CD4-positive, alpha-beta T cell (primary cell): ENCODE results near the gene ZCWPW1. TPM values are rescaled to one million over a fixed set of nuclear protein-coding genes. Genes with fewer than 3 reads are reported as not detected.

ENCODE experiments used
- ATAC-seq: fragments of 200-7000 bp; cut with Tn5 transposase; one replicate; pipeline ENCODE4 v1.10.0; 2022; ENCODE audit warnings: mild to moderate bottlenecking; ENCODE audit not compliant: poor library complexity
- CTCF ChIA-PET: fragments of 350-600 bp; sonication (Branson Sonifier 250); formaldehyde crosslinking; loops from one replicate; lab custom pipeline; 2021; ENCODE audit warnings: antibody characterized with exemption, inconsistent platforms; lab: Charles Lee
- POLR2A ChIA-PET: fragments of 350-600 bp; sonication (Branson Sonifier 250); formaldehyde crosslinking; loops from one replicate; lab custom pipeline; 2021; ENCODE audit warnings: antibody characterized with exemption, inconsistent platforms; lab: Charles Lee
- DNase-seq, 14 experiments: peaks; one replicate each; pipeline ENCODE4 v3.0.0-alpha.2; 2013 to 2020; ENCODE audit warnings: mixed read lengths in 2 of 14
- H3K27ac ChIP-seq, 2 donors: one replicate each; pipeline versions ENCODE4 v1.5.1 to v1.7.0; 2013; ENCODE audit warnings: low read length in 2 of 2, low read depth in 1 of 2, mild to moderate bottlenecking in 1 of 2
- H3K27me3 ChIP-seq, 2 experiments: 1 replicate in 1 of 2; 2 replicates in 1 of 2; pipeline versions ENCODE4 v1.6.1 to v1.7.0; 2013; ENCODE audit warnings: low read length in 2 of 2, control low read depth in 1 of 2, mild to moderate bottlenecking in 1 of 2, moderate library complexity in 1 of 2; ENCODE audit not compliant: insufficient read depth in 2 of 2, control insufficient read depth in 1 of 2
- H3K36me3 ChIP-seq: one replicate; pipeline ENCODE4 v1.6.1; 2013; ENCODE audit warnings: low read length, control low read depth; ENCODE audit not compliant: insufficient read depth
- H3K4me1 ChIP-seq: one replicate; pipeline ENCODE4 v1.6.1; 2013; ENCODE audit warnings: low read length, control low read depth; ENCODE audit not compliant: insufficient read depth
- H3K4me3 ChIP-seq: one replicate; pipeline ENCODE4 v1.5.1; 2013; ENCODE audit warnings: mild to moderate bottlenecking, low read length, moderate library complexity
- H3K9me3 ChIP-seq, 2 experiments: 1 replicate in 1 of 2; 2 replicates in 1 of 2; pipeline versions ENCODE4 v1.6.1 to v1.7.0; 2013; ENCODE audit warnings: low read length in 2 of 2, mild to moderate bottlenecking in 2 of 2, control low read depth in 1 of 2, moderate library complexity in 1 of 2; ENCODE audit not compliant: control insufficient read depth in 1 of 2, insufficient read depth in 1 of 2
- H3K27ac Mint-ChIP-seq: one replicate; pipeline ENCODE4 v1.8.0; 2020; ENCODE audit warnings: mixed read lengths
- H3K27me3 Mint-ChIP-seq: one replicate; pipeline ENCODE4 v1.8.0; 2021; ENCODE audit warnings: mixed read lengths
- H3K36me3 Mint-ChIP-seq: one replicate; pipeline ENCODE4 v1.8.0; 2021; ENCODE audit warnings: low read depth, mixed read lengths
- H3K4me1 Mint-ChIP-seq: one replicate; pipeline ENCODE4 v1.8.0; 2021; ENCODE audit warnings: low read depth, mixed read lengths
- H3K4me3 Mint-ChIP-seq: one replicate; pipeline ENCODE4 v1.8.0; 2020; ENCODE audit warnings: mild to moderate bottlenecking, mixed read lengths
- H3K9me3 Mint-ChIP-seq: one replicate; pipeline ENCODE4 v1.8.0; 2020; ENCODE audit warnings: mixed read lengths
- intact Hi-C, 2 experiments: fragments of 100-400 bp; cut with DNase I in 1 of 2; cut with micrococcal nuclease in 1 of 2; formaldehyde crosslinking; loops; one replicate each; pipeline versions ENCODE4 v1.15.1 to v1.9.0; 2023 to 2025; cut with DNase I, micrococcal nuclease
- total RNA-seq, 174 experiments: library from RNA in 2 of 174; stranded (reverse) in 2 of 174; gene quantifications; one replicate each; pipeline ENCODE4 v1.2.3 and lab custom pipeline; 2021 to 2026
- TF ChIP-seq, protein P1 (sequence below): fragments of 200-600 bp; IDR thresholded peaks from one replicate; pipeline ENCODE4 v1.8.0; 2022; ENCODE audit warnings: antibody characterized with exemption, mild to moderate bottlenecking

ZCWPW1 gene
- total RNA-seq, 2 experiments from 2014 or later: 4.4 to 6.5 TPM

DNA sequence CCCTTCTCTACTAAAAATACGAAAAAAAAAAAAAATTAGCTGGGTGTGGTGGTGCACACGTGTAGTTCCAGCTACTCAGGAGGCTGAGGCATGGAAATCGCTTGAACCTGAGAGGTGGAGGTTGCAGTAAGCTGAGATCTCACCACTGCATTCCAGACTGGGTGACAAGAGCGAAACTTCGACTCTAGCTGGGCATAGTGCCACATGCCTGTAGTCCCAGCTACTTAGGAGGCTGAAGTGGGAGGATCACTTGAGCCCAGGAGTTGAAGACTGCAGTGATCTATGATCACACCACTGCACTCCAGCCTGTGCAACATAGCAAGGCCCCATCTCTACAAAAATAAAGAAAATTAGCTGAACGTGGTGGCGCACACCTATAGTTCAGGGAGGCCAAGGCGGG is 36.8 kb upstream of the ZCWPW1 start:
- H3K9me3 ChIP-seq: no peaks in the 10 kb centered on the region
- no peak overlapping the region for H3K27ac Mint-ChIP-seq
- H3K9me3 Mint-ChIP-seq: no peaks in the 10 kb centered on the region
- DNase-seq: no peak
- ChIA-PET CTCF (interaction anchor here (0.7 to 1.2 kb wide), 2 partner anchors 95 to 261 kb away, joined by 3 to 9 read pairs; no protein-coding TSS in a partner anchor), POLR2A (interaction anchor here (0.8 to 2.1 kb wide), 4 partner anchors 10 to 317 kb away, joined by 3 to 7 read pairs (median 4); partner anchors contain the start of genes LAMTOR4 and PPP1R35)
- TF ChIP-seq, protein P1, sequence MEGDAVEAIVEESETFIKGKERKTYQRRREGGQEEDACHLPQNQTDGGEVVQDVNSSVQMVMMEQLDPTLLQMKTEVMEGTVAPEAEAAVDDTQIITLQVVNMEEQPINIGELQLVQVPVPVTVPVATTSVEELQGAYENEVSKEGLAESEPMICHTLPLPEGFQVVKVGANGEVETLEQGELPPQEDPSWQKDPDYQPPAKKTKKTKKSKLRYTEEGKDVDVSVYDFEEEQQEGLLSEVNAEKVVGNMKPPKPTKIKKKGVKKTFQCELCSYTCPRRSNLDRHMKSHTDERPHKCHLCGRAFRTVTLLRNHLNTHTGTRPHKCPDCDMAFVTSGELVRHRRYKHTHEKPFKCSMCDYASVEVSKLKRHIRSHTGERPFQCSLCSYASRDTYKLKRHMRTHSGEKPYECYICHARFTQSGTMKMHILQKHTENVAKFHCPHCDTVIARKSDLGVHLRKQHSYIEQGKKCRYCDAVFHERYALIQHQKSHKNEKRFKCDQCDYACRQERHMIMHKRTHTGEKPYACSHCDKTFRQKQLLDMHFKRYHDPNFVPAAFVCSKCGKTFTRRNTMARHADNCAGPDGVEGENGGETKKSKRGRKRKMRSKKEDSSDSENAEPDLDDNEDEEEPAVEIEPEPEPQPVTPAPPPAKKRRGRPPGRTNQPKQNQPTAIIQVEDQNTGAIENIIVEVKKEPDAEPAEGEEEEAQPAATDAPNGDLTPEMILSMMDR: no peak
- no peaks in the 10 kb centered on the region for H3K27me3 Mint-ChIP-seq
- peaks cover 18% of the 10 kb centered on the region for H3K4me1 ChIP-seq
- no peak overlapping the region for H3K27ac ChIP-seq
- no peak overlapping the region for H3K4me3 Mint-ChIP-seq
- peaks cover 67% of the 10 kb centered on the region for H3K36me3 ChIP-seq
- ATAC-seq: no peak
- no peak overlapping the region for H3K4me3 ChIP-seq
- intact Hi-C loops: loop anchor here in 1 of 2 experiments (10.0 kb wide), 1 partner anchor 590 kb away; no protein-coding TSS in a partner anchor
- peaks cover 65% of the 10 kb centered on the region for H3K36me3 Mint-ChIP-seq
- H3K4me1 Mint-ChIP-seq: peaks cover 11% of the 10 kb centered on the region
- no peaks in the 10 kb centered on the region for H3K27me3 ChIP-seq

- Mint-ChIP-seq H3K9me3 (no peaks in the 10 kb centered on the region), H3K36me3 (peaks cover 60% of the 10 kb centered on the region), H3K4me3 (no peak overlapping the region), H3K27me3 (no peaks in the 10 kb centered on the region), H3K4me1 (peaks cover 6% of the 10 kb centered on the region), H3K27ac (no peak overlapping the region)
- no peak for DNase-seq
- H3K4me3 ChIP-seq: no peak overlapping the region
- POLR2A ChIA-PET: interaction anchor here (1.1 to 2.1 kb wide), 3 partner anchors 9 to 31 kb away, joined by 4 to 7 read pairs (median 5); partner anchors contain the start of gene PPP1R35
- H3K27me3 ChIP-seq: no peaks in the 10 kb centered on the region
- no peak for ATAC-seq
- CTCF ChIA-PET: interaction anchor here (0.7 to 1.2 kb wide), 2 partner anchors 95 to 261 kb away, joined by 3 to 9 read pairs; no protein-coding TSS in a partner anchor
- H3K4me1 ChIP-seq: peaks cover 18% of the 10 kb centered on the region
- intact Hi-C loops: loop anchor here in 1 of 2 experiments (10.0 kb wide), 1 partner anchor 590 kb away; no protein-coding TSS in a partner anchor
- no peaks in the 10 kb centered on the region for H3K9me3 ChIP-seq
- peaks cover 64% of the 10 kb centered on the region for H3K36me3 ChIP-seq
- TF ChIP-seq, protein P1: no peak
- no peak overlapping the region for H3K27ac ChIP-seq
Observed at GRCh38 chr7:100464791-100465190, 36.3 kb upstream of the ZCWPW1 start.

GRCh38 chr7:100464210-100464660 is 35.7 kb upstream of the ZCWPW1 start, which contains the start of gene SPACDR:
Gene SPACDR, minus strand, starts transcription at chr7:100464260. Its CDS starts 235 bp downstream, at chr7:100464025.
- H3K27ac ChIP-seq: no peak within 1 kb of the TSS
- ATAC-seq (no peak), DNase-seq (no peak)
- peaks cover 3% of the 10 kb centered on the region for H3K4me1 Mint-ChIP-seq
- no peaks in the 10 kb centered on the region for H3K27me3 ChIP-seq
- no peak within 1 kb of the TSS for H3K4me3 ChIP-seq
- no peak within 1 kb of the TSS for H3K4me3 Mint-ChIP-seq
- H3K36me3 ChIP-seq: peaks cover 63% of the 10 kb centered on the region
- TF ChIP-seq, protein P1: no peak
- CTCF ChIA-PET: interaction anchor here (1.2 kb wide), 1 partner anchor 96 kb away, joined by 9 read pairs; no protein-coding TSS in a partner anchor
- POLR2A ChIA-PET: interaction anchor here (1.1 to 2.0 kb wide), 3 partner anchors 9 to 31 kb away, joined by 3 to 5 read pairs (median 4); no protein-coding TSS in a partner anchor
- H3K9me3 ChIP-seq: no peaks in the 10 kb centered on the region
- no peaks in the 10 kb centered on the region for H3K27me3 Mint-ChIP-seq
- H3K9me3 Mint-ChIP-seq: no peaks in the 10 kb centered on the region
- H3K27ac Mint-ChIP-seq: no peak within 1 kb of the TSS
- intact Hi-C loops: loop anchor here in 1 of 2 experiments (10.0 kb wide), 1 partner anchor 591 kb away; no protein-coding TSS in a partner anchor
- peaks cover 13% of the 10 kb centered on the region for H3K4me1 ChIP-seq
- peaks cover 61% of the 10 kb centered on the region for H3K36me3 Mint-ChIP-seq
